ENCODE measurements around the gene MTFMT. TPM values are rescaled to one million over a fixed set of nuclear protein-coding genes. Genes with fewer than 3 reads are reported as not detected.

Gene MTFMT
- total and polyA plus RNA-seq, 2 experiments from 2014 or later, result 19.0 to 36.0 TPM

GRCh38 chr15:65052956-65053355 lies 23.5 kb upstream of the MTFMT start (continued):
- TF ChIP-seq ZNF462 (CRISPR knock-in tag; IDR thresholded peaks at IDR 0.05), result no peak
- TF ChIP-seq ZNF114 (CRISPR knock-in tag; IDR thresholded peaks at IDR 0.05), result no peak
- TF ChIP-seq CTCF (conservative IDR thresholded peaks at IDR 0.05; ENCODE audit: low read depth in 2 of 2), result no peak
- TF ChIP-seq ZNF331 (CRISPR knock-in tag; IDR thresholded peaks at IDR 0.05; ENCODE audit: low read depth), result no peak
- TF ChIP-seq STAT1 (IDR thresholded peaks at IDR 0.05; ENCODE audit: unreplicated experiment), result no peak
- TF ChIP-seq EZH2phosphoT487 (IDR thresholded peaks at IDR 0.05; ENCODE audit: unreplicated experiment), result no peak

GRCh38 chr15:65051266-65051665 lies 21.8 kb upstream of the MTFMT start:
- H3K4me3 Mint-ChIP-seq, result no peak overlapping the region
- ATAC-seq (no peak), DNase-seq (ENCODE audit: low spot score) (no peak)
- no peaks in the 10 kb centered on the region for H3K36me3 ChIP-seq (ENCODE audit: insufficient read depth)
- H2AFZ ChIP-seq, result no peak overlapping the region
- H3K4me2 ChIP-seq, result no peak overlapping the region
- no peaks in the 10 kb centered on the region for H4K20me1 ChIP-seq (replicated peaks; ENCODE audit: insufficient read depth)
- H3K36me3 Mint-ChIP-seq (ENCODE audit: low read depth), result 0 out of 3 replicates have a peak, but pooled peaks cover 2% of the 10 kb centered on the region
- no peaks in the 10 kb centered on the region for H3K79me2 ChIP-seq (replicated peaks; ENCODE audit: insufficient read depth)
- H3K4me1 Mint-ChIP-seq, result peaks cover 7% of the 10 kb centered on the region; the same call in 2 of the 3 replicates
- H3K27ac Mint-ChIP-seq, result no peak overlapping the region
- no peak overlapping the region for H3K4me3 ChIP-seq
- no peaks in the 10 kb centered on the region for H3K9me2 ChIP-seq (ENCODE audit: insufficient read depth)
- H3K9me3 Mint-ChIP-seq, result no peaks in the 10 kb centered on the region
- 0 out of 2 replicates have a peak, but pooled peaks cover 4% of the 10 kb centered on the region for H3F3A ChIP-seq (replicated peaks; ENCODE audit: low read depth)
- H3K27me3 ChIP-seq (ENCODE audit: insufficient read depth), result no peaks in the 10 kb centered on the region
- H3K4me1 ChIP-seq (ENCODE audit: insufficient read depth), result no peaks in the 10 kb centered on the region
- H3K27ac ChIP-seq (ENCODE audit: low read depth), result no peak overlapping the region
- H3K27me3 Mint-ChIP-seq (ENCODE audit: insufficient read depth, low read depth, poor library complexity), result peaks cover 10% of the 10 kb centered on the region
- no peak for TF ChIP-seq POLR2AphosphoS5 (IDR thresholded peaks at IDR 0.05; ENCODE audit: low read depth)
- no peak for TF ChIP-seq REST (IDR thresholded peaks at IDR 0.05; ENCODE audit: unreplicated experiment)
- TF ChIP-seq EZH2phosphoT487 (IDR thresholded peaks at IDR 0.05; ENCODE audit: unreplicated experiment), result no peak
- TF ChIP-seq ETS1 (IDR thresholded peaks at IDR 0.05), result no peak
- TF ChIP-seq STAT1 (IDR thresholded peaks at IDR 0.05; ENCODE audit: unreplicated experiment), result no peak
- TF ChIP-seq ZNF331 (CRISPR knock-in tag; IDR thresholded peaks at IDR 0.05; ENCODE audit: low read depth), result no peak
